Effector memory CD4-positive, alpha-beta T cell (primary cell): ENCODE data around the gene ALDH3A2.

ENCODE experiments used
- DNase-seq, 3 donors: peaks; one replicate each; pipeline ENCODE4 v3.0.0-alpha.2; 2020
- H3K27ac ChIP-seq: 2 replicates; pipeline ENCODE4 v1.7.0; 2013; ENCODE audit warnings: mild to moderate bottlenecking, low read length, moderate library complexity; ENCODE audit not compliant: insufficient read depth, poor library complexity, severe bottlenecking
- H3K27me3 ChIP-seq: replicated peaks from 2 replicates; pipeline ENCODE4 v1.7.0; 2013; ENCODE audit warnings: mild to moderate bottlenecking, low read length; ENCODE audit not compliant: insufficient read depth, control insufficient read depth, poor library complexity, severe bottlenecking
- H3K36me3 ChIP-seq: 2 replicates; pipeline ENCODE4 v1.7.0; 2013; ENCODE audit warnings: mild to moderate bottlenecking, low read length, moderate library complexity; ENCODE audit not compliant: control insufficient read depth, insufficient read depth
- H3K4me1 ChIP-seq: 2 replicates; pipeline ENCODE4 v1.7.0; 2013; ENCODE audit warnings: low read length, mild to moderate bottlenecking; ENCODE audit not compliant: control insufficient read depth, insufficient read depth, poor library complexity, severe bottlenecking
- H3K4me3 ChIP-seq: 2 replicates; pipeline ENCODE4 v1.7.0; 2013; ENCODE audit warnings: low read length, low read depth, mild to moderate bottlenecking; ENCODE audit not compliant: insufficient read depth, poor library complexity, severe bottlenecking
- H3K9me3 ChIP-seq: 2 replicates; pipeline ENCODE4 v1.7.0; 2013; ENCODE audit warnings: mild to moderate bottlenecking, low read length, moderate library complexity; ENCODE audit not compliant: control insufficient read depth

ALDH3A2 gene

GRCh38 chr17:19714542-19715411 is 66.2 kb downstream of the ALDH3A2 start:
- Histone ChIP-seq H3K4me1 (no peaks in the 10 kb centered on the region), H3K36me3 (no peaks in the 10 kb centered on the region), H3K27me3 (no peaks in the 10 kb centered on the region), H3K27ac (no peak overlapping the region), H3K9me3 (no peaks in the 10 kb centered on the region), H3K4me3 (no peak overlapping the region)
- DNase-seq = no peak

GRCh38 chr17:19716108-19717030 is 67.8 kb downstream of the ALDH3A2 start, which contains the start of gene SLC47A2:
SLC47A2 (minus strand) TSS chr17:19716584; CDS start chr17:19716555, 29 bp downstream.
- Histone ChIP-seq H3K4me1 (no peaks in the 10 kb centered on the region), H3K27ac (no peak within 1 kb of the TSS), H3K9me3 (no peaks in the 10 kb centered on the region), H3K27me3 (no peaks in the 10 kb centered on the region), H3K36me3 (no peaks in the 10 kb centered on the region), H3K4me3 (no peak within 1 kb of the TSS)
- DNase-seq = no peak

DNA sequence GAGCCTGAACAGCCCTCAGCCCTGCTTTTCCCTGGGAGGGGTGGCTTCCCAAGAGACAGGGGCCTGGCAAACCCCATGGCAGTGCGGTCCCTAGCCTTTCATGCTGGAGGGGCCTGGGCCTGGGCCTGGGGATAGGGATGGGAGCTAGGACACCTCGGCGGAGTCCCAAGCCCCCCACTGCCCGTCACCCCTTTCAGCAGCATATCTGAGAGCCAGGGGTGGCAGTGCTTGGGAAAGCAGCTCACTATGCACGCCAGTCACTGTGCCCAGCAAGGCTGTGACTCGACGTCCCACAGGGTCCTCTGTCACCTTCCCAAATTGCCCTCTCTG is 68.4 kb downstream of the ALDH3A2 start:
- DNase-seq = no peak
- Histone ChIP-seq H3K4me3 (no peak overlapping the region), H3K4me1 (no peaks in the 10 kb centered on the region), H3K9me3 (no peaks in the 10 kb centered on the region), H3K27me3 (no peaks in the 10 kb centered on the region), H3K36me3 (no peaks in the 10 kb centered on the region), H3K27ac (no peak overlapping the region)

GRCh38 chr17:19717411-19717908 is 68.9 kb downstream of the ALDH3A2 start:
- H3K36me3 ChIP-seq = no peaks in the 10 kb centered on the region
- H3K4me3 ChIP-seq = no peak overlapping the region
- DNase-seq = no peak
- no peak overlapping the region for H3K27ac ChIP-seq
- no peaks in the 10 kb centered on the region for H3K27me3 ChIP-seq
- no peaks in the 10 kb centered on the region for H3K4me1 ChIP-seq
- H3K9me3 ChIP-seq = no peaks in the 10 kb centered on the region

DNA sequence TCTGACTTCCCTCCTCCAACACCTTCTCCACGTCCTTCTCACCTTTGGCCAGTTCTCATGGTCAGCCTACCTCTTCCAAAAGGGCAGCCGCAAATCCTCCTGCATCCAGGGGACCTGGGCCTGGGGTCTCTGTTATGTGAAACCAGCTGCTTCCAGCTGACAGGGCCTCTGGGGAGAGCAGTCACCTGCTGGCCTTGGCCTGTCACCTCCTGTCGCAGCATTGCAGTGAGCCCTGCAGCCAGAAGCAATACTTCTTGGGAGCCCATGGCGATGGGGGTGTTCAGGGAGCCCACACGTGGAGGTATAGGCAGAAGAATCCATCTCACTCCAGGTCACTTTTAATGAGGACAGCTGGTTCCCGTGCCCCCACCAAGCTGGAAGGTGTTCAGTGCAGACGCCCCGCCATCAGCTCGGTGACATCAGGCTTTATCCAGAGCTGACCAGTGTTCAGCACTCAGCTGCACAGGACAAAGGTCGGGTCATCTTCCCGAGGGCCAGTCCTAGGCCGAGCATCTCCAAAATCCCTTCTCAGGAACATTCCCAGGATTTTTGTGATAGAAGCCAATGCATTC is 69.6 kb downstream of the ALDH3A2 start:
- H3K4me1 ChIP-seq = no peaks in the 10 kb centered on the region
- H3K4me3 ChIP-seq = no peak overlapping the region

DNA sequence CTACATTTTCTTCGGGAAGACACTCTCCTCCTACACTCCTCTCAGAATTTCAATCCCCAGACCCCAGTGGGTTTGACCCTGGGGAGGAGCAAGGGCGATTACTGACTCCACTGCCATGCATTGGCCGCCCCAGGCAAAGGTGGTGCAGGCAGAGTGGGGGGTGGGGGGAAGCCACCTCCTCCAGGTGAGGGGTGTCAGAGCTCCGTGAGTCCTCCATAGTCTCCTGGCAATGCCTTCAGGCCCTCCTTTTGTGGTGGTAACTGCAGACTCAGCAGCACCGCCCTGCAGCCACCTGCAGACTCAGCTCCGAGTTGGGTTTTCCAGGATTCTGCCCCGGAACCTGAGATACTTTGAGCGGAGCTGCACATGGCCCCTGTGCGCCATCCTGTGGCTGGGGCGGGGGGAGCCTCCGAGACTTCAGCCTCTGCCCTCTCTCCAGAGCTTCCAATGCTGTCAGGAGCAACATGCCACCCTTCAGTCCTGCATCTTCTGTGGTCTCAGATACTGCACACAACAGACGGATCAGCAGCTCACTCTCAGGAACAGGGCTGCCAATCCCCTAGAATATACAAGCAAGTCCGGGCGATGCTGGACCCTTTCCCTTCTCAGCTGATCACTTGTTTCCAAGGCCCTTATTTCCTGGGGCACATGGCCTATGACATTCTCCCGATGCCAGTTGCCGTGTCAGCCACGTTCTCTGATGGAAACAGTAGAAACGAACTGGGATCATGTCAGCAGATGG is 70.2 kb downstream of the ALDH3A2 start:
- Histone ChIP-seq H3K27me3 (no peaks in the 10 kb centered on the region), H3K9me3 (no peaks in the 10 kb centered on the region), H3K4me3 (no peak overlapping the region), H3K4me1 (peaks cover under 1% of the 10 kb centered on the region), H3K27ac (no peak overlapping the region), H3K36me3 (no peaks in the 10 kb centered on the region)
- no peak for DNase-seq

More for the DNA sequence above, 69.6 kb downstream of the ALDH3A2 start:
- DNase-seq = no peak
- H3K27me3 ChIP-seq = no peaks in the 10 kb centered on the region
- no peaks in the 10 kb centered on the region for H3K9me3 ChIP-seq
- H3K27ac ChIP-seq = no peak overlapping the region
- H3K36me3 ChIP-seq = no peaks in the 10 kb centered on the region

GRCh38 chr17:19719355-19720209 is 71.0 kb downstream of the ALDH3A2 start:
- no peak for DNase-seq
- H3K4me1 ChIP-seq = peaks cover 8% of the 10 kb centered on the region
- H3K27ac ChIP-seq = no peak overlapping the region
- H3K36me3 ChIP-seq = no peaks in the 10 kb centered on the region
- H3K4me3 ChIP-seq = no peak overlapping the region
- H3K27me3 ChIP-seq = no peaks in the 10 kb centered on the region
- no peaks in the 10 kb centered on the region for H3K9me3 ChIP-seq

DNA sequence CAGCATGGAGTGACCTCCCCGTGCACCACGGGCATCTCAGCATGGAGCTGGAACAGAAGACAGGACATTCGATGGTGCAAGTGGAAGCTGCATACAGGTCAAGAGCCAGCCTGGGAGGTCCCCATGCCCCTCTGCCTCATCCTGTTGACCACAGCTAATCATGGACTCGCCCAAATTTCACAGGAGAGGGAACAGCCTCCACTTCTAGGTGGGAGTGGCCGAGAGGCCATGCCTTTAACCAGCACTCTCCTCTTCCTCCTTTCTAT is 71.6 kb downstream of the ALDH3A2 start:
- Histone ChIP-seq H3K4me3 (no peak overlapping the region), H3K27ac (no peak overlapping the region), H3K9me3 (no peaks in the 10 kb centered on the region), H3K27me3 (no peaks in the 10 kb centered on the region), H3K36me3 (no peaks in the 10 kb centered on the region), H3K4me1 (peaks cover 14% of the 10 kb centered on the region)
- no peak for DNase-seq
